Heart left ventricle (tissue), 13 donors: ENCODE results near the gene TMEM51.

Experiments
- POLR2A ChIP-seq, 2 donors: fragments of 450-650 bp; IDR thresholded peaks; one replicate each; pipeline ENCODE4 v1.6.1; 2017; ENCODE audit warnings: antibody characterized with exemption in 2 of 2, mild to moderate bottlenecking in 2 of 2, moderate library complexity in 2 of 2
- TF ChIP-seq, protein P1 (sequence below), 12 donors: fragments of 200-600 bp; sonication (generic) in 4 of 12; IDR thresholded peaks; one replicate each; pipeline versions ENCODE4 v1.5.0 to v1.8.0; 2018 to 2022; ENCODE audit warnings: antibody characterized with exemption in 12 of 12, mild to moderate bottlenecking in 5 of 12
- donor health status: ischemic (EF 13 %, LVEDD 7.1; RV severe dilation, severe dysfunction).
- donor health status: DM: no; HTN: yes; CAD: no.
- donor health status: DM: no; HTN: no; CAD: no.
- donor health status: ischemic (EF 25% LVEDD 6.9; RV normal size, moderate dysfunction).
- donor health status: ischemic (EF 25% LVEDD 5.7; RV mildly dilated, moderate dysfunction).
- donor health status: ischemic (EF 35%, LVEDD 5.7; RV mildly dilated, moderate dysfunction).
- donor health status: nonischemic (EF 11% LVEDD 7.7; RV severe dilation, severe dysfunction).
- donor health status: DM: yes; HTN: yes; CAD: no.
- donor health status: PGD.
- donor health status: ischemic (EF 29% LVEDD 5.4; RV normal size, mild dysfunction).
- donor health status: nonischemic (EF 23%, LVEDD 6.1; RV moderate dilation, normal function).

DNA sequence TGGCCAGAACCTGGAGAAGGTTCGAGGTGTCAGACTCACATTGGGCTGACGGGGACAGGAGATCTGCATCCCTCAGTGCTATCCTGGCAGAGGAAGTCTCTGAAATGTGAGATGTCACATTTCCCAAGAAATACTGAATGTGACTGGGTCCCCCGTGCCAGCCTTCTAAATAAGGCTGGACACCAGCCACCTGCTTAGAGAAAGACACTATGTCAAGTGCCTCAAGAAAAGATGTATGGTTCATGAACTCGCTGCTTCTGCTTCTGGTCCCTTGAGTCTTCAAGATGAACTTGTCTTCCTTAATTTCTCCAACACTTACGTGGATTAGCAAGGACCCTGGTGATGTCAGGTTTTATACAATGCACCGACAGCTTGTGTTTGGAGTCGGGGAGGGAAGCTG, 51.4 kb downstream of the TMEM51 start:
- TF ChIP-seq, protein P1, sequence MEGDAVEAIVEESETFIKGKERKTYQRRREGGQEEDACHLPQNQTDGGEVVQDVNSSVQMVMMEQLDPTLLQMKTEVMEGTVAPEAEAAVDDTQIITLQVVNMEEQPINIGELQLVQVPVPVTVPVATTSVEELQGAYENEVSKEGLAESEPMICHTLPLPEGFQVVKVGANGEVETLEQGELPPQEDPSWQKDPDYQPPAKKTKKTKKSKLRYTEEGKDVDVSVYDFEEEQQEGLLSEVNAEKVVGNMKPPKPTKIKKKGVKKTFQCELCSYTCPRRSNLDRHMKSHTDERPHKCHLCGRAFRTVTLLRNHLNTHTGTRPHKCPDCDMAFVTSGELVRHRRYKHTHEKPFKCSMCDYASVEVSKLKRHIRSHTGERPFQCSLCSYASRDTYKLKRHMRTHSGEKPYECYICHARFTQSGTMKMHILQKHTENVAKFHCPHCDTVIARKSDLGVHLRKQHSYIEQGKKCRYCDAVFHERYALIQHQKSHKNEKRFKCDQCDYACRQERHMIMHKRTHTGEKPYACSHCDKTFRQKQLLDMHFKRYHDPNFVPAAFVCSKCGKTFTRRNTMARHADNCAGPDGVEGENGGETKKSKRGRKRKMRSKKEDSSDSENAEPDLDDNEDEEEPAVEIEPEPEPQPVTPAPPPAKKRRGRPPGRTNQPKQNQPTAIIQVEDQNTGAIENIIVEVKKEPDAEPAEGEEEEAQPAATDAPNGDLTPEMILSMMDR (IDR thresholded peaks at IDR 0.05), result no peak
- TF ChIP-seq POLR2A (IDR thresholded peaks at IDR 0.05), result no peak
